Astrocyte of the cerebellum (primary cell): ENCODE results near the gene STON1.

Experiments
- DNase-seq: peaks from one replicate; pipeline ENCODE4 v3.0.0-alpha.2; 2011; ENCODE audit warnings: low read depth
- H3K4me3 ChIP-seq: 2 replicates; pipeline ENCODE4 v1.5.1; 2011; ENCODE audit warnings: mild to moderate bottlenecking, low read depth, low read length, moderate library complexity
- CTCF ChIP-seq: IDR thresholded peaks from 2 replicates; pipeline ENCODE4 v1.5.1; 2012; ENCODE audit warnings: low read length, low read depth, moderate library complexity, mild to moderate bottlenecking; ENCODE audit errors: missing control alignments
- in situ Hi-C: cut with HindIII; loops from 2 replicates; pipeline ENCODE4 v1.10.0; 2017; ENCODE audit warnings: low sequenced_read_pairs

STON1 gene

GRCh38 chr2:48584551-48584950, 54.6 kb downstream of the STON1 start:
- no peak for TF ChIP-seq CTCF
- in situ Hi-C loops: loop anchor here (25.0 kb wide), 1 partner anchor 122 kb away; no protein-coding TSS in a partner anchor
- no peak for DNase-seq
- no peak overlapping the region for H3K4me3 ChIP-seq

- no peak overlapping the region for H3K4me3 ChIP-seq
- TF ChIP-seq CTCF: no peak
- no peak for DNase-seq
- in situ Hi-C loops: loop anchor here (25.0 kb wide), 1 partner anchor 124 kb away; no protein-coding TSS in a partner anchor
Observed at GRCh38 chr2:48586433-48586832, 56.5 kb downstream of the STON1 start.

GRCh38 chr2:48587560-48587959, 57.6 kb downstream of the STON1 start:
- TF ChIP-seq CTCF: no peak
- no peak for DNase-seq
- no peak overlapping the region for H3K4me3 ChIP-seq
- in situ Hi-C loops: loop anchor here (25.0 kb wide), 1 partner anchor 125 kb away; no protein-coding TSS in a partner anchor

- TF ChIP-seq CTCF: no peak
- in situ Hi-C loops: loop anchor here (25.0 kb wide), 1 partner anchor 126 kb away; no protein-coding TSS in a partner anchor
Observed at GRCh38 chr2:48587961-48588360, 58.0 kb downstream of the STON1 start.

GRCh38 chr2:48588745-48589144, 58.8 kb downstream of the STON1 start:
- in situ Hi-C loops: loop anchor here (25.0 kb wide), 1 partner anchor 126 kb away; no protein-coding TSS in a partner anchor
- TF ChIP-seq CTCF: no peak

More at GRCh38 chr2:48587961-48588360, 58.0 kb downstream of the STON1 start:
- no peak for DNase-seq
- H3K4me3 ChIP-seq: no peak overlapping the region

GRCh38 chr2:48589170-48589767, 59.3 kb downstream of the STON1 start:
- peak; percentile 73 for TF ChIP-seq CTCF
- no peak overlapping the region for H3K4me3 ChIP-seq
- in situ Hi-C loops: loop anchor here (25.0 kb wide), 1 partner anchor 127 kb away; no protein-coding TSS in a partner anchor
- no peak for DNase-seq

More at GRCh38 chr2:48588745-48589144, 58.8 kb downstream of the STON1 start:
- H3K4me3 ChIP-seq: no peak overlapping the region
- no peak for DNase-seq
